NB4 (cell line): ENCODE measurements around the gene GAS7.

Experiments
- DNase-seq: peaks from one replicate; pipeline ENCODE4 v3.0.0; 2010; ENCODE audit warnings: low read depth
- H3K4me3 ChIP-seq: one replicate; pipeline ENCODE4 v1.5.1; 2011; ENCODE audit warnings: mild to moderate bottlenecking, low read depth, low read length, moderate library complexity
- MYC ChIP-seq: IDR thresholded peaks from 2 replicates; pipeline ENCODE4 v1.6.1; 2011; ENCODE audit warnings: low read depth, low read length
- POLR2A ChIP-seq: IDR thresholded peaks from 2 replicates; pipeline ENCODE4 v1.6.1; 2011; ENCODE audit warnings: mild to moderate bottlenecking; ENCODE audit not compliant: insufficient read length; ENCODE audit errors: extremely low read depth
- TF ChIP-seq, protein P1 (sequence below): IDR thresholded peaks from 2 replicates; pipeline ENCODE4 v1.6.1; 2011; ENCODE audit warnings: low read depth, low read length
- TF ChIP-seq, protein P2 (sequence below): IDR thresholded peaks from one replicate; pipeline ENCODE4 v1.5.1; 2012; ENCODE audit warnings: low read depth, low read length

Gene GAS7

DNA sequence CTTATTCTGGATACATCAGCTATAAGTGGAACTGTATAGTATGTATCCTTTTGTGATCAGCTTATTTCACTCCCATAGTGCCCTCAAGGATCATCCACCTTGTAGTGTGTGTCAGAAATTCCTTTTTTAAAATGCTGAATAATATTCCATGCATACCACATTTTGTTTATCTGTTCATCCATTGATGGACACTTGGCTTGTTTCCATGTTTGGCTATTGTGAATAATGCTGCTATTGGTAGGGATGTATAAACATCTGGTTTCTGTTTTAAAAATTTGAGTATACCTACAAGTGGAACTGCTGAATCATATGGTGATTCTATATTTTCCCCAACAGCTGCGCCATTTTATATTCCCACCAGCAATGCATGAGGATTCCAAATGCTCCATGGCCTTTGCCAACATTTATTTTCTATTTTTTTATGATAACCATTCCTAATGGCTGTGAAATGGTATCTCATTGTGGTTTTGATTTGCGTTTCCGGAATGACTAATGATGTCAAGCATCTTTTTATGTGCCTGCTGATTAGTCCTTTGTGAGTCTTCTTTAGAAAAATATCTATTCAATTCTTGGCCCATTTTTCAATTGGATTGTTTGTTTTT, 304.9 kb downstream of the GAS7 start:
- TF ChIP-seq POLR2A (no peak), MYC (no peak)
- TF ChIP-seq, protein P1, sequence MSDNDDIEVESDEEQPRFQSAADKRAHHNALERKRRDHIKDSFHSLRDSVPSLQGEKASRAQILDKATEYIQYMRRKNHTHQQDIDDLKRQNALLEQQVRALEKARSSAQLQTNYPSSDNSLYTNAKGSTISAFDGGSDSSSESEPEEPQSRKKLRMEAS, result no peak
- TF ChIP-seq, protein P2, sequence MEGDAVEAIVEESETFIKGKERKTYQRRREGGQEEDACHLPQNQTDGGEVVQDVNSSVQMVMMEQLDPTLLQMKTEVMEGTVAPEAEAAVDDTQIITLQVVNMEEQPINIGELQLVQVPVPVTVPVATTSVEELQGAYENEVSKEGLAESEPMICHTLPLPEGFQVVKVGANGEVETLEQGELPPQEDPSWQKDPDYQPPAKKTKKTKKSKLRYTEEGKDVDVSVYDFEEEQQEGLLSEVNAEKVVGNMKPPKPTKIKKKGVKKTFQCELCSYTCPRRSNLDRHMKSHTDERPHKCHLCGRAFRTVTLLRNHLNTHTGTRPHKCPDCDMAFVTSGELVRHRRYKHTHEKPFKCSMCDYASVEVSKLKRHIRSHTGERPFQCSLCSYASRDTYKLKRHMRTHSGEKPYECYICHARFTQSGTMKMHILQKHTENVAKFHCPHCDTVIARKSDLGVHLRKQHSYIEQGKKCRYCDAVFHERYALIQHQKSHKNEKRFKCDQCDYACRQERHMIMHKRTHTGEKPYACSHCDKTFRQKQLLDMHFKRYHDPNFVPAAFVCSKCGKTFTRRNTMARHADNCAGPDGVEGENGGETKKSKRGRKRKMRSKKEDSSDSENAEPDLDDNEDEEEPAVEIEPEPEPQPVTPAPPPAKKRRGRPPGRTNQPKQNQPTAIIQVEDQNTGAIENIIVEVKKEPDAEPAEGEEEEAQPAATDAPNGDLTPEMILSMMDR, result no peak
- no peak for DNase-seq
- no peak overlapping the region for H3K4me3 ChIP-seq

DNA sequence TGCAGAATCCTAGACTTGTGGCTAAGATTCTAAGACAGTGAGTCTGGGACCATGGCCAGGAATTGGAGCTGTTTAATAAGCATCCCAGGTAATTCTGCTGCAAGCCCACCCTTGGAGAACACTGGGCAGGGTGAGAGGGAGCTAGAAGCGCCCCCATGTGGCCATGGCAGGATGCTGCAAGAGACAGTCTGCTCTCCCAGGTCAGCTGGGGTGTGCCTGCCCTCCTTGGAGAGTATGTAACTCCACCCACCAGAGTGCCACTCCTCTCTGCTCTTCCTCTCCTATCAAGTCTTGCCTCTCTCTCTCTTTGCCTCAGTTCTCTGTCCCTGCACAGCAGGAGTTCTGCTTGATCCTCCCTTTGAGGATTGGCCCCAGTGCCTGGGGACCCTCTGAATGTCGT, 308.3 kb downstream of the GAS7 start:
- H3K4me3 ChIP-seq, result no peak overlapping the region
- TF ChIP-seq POLR2A, result no peak
- TF ChIP-seq, protein P1, result 0 out of 2 replicates have a peak, but pooled peaks have one; percentile 20
- no peak for TF ChIP-seq MYC
- TF ChIP-seq, protein P2, result peak; percentile 96
- DNase-seq, result peak; percentile 75

DNA sequence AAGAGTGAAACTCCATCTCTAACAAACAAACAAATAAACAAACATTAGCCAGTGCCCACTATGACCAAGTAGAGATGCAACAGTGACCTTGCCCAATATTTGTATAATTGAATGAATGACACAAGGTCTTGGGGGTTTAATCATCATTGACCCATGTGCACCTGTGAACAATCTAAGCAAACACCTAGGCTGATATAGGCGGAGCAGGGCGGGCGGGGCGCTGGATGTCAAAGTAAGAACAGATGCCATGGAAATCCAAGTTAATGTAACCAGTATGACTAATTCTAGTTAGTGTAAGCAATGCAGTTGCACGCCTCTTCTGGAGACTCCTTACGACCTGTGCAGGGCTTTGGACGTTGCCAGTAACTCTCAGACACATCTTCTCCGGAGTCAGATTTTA, 310.9 kb downstream of the GAS7 start:
- H3K4me3 ChIP-seq, result no peak overlapping the region
- TF ChIP-seq, protein P2, result no peak
- TF ChIP-seq POLR2A, result no peak
- no peak for TF ChIP-seq MYC
- TF ChIP-seq, protein P1, result no peak
- DNase-seq, result no peak

DNA sequence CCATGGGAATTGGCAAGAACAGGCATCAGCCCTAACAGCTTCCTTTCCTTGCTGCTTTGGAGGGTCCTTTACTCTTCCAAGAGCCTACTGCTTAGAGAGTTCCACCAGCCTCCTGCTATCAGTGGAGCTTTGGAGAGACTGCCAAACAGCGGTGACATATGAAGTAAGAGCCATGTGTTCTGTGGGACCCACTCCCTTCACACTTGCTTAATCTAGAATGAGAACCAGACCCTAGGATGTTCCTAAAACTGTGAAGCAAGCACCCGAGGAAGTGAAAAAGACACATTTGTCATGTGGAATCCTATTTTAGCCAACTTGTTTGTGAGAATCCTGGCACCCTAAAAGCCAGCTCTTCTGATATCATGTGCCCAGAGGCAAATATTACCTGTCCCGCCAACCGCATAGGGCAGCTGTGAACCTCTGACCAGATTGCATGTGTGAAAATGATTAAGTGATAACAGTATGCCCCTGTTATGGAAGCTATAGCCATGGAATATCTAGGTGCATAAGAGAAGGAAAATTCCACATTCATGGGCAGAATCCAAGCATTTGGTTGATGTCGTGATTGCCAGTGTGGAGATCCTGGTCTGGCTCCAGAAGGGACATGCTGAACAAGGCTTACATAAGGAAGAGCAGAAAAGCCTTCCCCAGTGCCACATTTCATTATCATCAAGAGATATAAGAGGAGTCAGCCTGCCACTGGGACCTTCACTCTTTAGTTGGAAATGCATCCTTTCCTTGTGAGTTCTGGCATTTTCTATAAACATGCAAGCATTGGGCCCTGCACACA, 312.1 kb downstream of the GAS7 start:
- TF ChIP-seq, protein P1, result no peak
- TF ChIP-seq MYC (no peak), POLR2A (no peak)
- TF ChIP-seq, protein P2, result no peak
- DNase-seq, result no peak
- H3K4me3 ChIP-seq, result no peak overlapping the region

DNA sequence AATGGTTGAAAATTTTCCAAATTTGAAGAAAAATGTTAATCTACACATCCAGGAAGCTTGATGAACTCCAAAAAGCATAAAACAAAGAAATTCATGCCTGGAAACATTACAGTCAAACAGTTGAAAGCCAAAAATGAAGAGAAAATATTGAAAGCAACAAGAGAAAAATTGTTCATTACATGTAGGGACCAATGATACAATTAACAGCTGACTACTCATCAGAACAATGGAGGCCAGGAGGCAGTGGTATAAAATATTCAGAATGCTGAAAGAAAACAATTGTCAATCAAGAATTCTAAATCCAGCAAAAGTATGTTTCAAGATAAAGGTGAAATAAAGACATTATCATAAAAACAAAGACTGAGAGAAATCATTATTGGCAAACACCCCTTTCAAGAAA, 315.0 kb downstream of the GAS7 start:
- TF ChIP-seq MYC, result no peak
- TF ChIP-seq, protein P1, result no peak
- DNase-seq, result no peak
- H3K4me3 ChIP-seq, result no peak overlapping the region

DNA sequence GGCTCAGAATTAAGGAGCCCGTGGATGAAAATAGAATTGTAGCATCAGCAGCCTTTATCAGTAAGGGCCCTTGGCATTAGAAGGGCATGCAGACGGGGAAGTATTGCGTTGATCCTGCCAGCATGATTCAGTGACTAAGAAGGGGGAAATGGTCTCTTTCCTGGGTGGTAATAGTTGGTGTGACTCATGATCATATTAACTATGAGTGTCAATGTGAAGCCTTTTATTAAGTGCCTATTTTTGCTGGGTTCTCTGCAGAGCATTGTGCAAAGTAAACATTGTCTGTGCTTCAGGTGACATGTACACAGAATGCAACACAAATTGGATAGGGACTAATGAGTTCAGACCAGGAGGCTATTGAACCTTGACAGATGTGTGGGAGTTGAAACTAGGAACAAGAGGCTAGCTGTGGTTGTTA, 317.8 kb downstream of the GAS7 start:
- TF ChIP-seq, protein P2, result no peak
- TF ChIP-seq, protein P1, result no peak
- TF ChIP-seq MYC (no peak), POLR2A (no peak)
- no peak overlapping the region for H3K4me3 ChIP-seq
- peak; percentile 76 for DNase-seq
